AG09319 (cell line): ENCODE data around the gene RNF215.

Experiments
- DNase-seq: peaks from one replicate; pipeline ENCODE4 v3.0.0-alpha.2; 2010; ENCODE audit warnings: low read depth; ENCODE audit errors: extremely low read depth
- TF ChIP-seq, protein P1 (sequence below): IDR thresholded peaks from 2 replicates; pipeline ENCODE4 v1.5.1; 2011; ENCODE audit warnings: low read depth, mild to moderate bottlenecking, inconsistent platforms, low read length, moderate library complexity

The RNF215 gene

DNA sequence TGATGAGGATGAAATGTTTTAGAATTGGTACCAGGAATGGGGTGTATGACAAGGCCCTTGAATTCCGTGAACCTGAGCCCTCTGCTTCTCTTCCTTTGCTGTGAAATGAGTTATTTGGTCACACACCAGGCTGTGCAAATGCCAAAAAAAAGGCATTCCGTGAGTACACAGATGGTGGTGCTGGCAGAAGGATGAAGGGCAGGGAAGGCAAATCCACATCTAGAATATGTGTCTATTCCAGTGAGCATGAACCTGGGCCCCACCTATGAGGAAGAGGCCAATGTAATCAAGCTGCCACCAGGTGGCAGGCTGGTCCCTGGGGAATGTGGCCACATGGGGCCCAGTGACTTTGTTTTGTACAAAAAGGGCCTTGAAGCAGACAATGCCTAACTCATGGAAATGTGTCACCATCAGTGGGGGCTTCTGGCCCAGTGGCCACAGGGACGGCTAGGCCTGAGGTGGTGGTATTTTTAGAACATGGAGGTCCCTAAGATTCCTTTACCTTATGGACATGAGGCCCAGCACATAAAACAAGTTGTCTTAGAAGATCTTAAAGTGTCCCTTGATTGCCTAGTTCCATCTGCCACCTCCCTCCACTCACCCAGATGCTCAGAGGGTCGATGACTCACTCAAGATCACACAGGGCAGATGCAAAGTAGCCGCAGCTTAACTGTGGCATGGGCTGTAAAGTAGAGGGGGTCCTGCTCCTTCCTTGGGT lies 3.9 kb upstream of the RNF215 start:
- DNase-seq, result no peak
- TF ChIP-seq, protein P1, sequence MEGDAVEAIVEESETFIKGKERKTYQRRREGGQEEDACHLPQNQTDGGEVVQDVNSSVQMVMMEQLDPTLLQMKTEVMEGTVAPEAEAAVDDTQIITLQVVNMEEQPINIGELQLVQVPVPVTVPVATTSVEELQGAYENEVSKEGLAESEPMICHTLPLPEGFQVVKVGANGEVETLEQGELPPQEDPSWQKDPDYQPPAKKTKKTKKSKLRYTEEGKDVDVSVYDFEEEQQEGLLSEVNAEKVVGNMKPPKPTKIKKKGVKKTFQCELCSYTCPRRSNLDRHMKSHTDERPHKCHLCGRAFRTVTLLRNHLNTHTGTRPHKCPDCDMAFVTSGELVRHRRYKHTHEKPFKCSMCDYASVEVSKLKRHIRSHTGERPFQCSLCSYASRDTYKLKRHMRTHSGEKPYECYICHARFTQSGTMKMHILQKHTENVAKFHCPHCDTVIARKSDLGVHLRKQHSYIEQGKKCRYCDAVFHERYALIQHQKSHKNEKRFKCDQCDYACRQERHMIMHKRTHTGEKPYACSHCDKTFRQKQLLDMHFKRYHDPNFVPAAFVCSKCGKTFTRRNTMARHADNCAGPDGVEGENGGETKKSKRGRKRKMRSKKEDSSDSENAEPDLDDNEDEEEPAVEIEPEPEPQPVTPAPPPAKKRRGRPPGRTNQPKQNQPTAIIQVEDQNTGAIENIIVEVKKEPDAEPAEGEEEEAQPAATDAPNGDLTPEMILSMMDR, result peak; percentile 63

DNA sequence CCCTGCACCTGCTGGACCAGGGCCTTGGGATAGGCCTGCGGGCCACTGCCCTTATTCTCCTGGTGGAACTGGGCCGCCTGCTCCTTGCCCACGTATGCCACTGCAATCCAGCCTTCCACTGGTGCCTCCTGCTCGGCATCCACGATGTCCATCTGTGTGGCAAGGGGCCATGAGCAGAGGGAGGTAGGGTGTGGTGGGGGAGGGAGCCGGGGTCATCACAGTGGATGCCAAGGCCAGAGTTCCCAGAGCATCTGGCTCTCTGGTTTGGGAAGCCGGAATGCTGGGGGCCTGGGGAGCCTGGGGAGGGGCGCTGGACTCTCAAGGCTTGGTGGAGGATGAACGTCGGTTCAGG lies 627 bp downstream of the RNF215 start:
- TF ChIP-seq, protein P1, result no peak

DNA sequence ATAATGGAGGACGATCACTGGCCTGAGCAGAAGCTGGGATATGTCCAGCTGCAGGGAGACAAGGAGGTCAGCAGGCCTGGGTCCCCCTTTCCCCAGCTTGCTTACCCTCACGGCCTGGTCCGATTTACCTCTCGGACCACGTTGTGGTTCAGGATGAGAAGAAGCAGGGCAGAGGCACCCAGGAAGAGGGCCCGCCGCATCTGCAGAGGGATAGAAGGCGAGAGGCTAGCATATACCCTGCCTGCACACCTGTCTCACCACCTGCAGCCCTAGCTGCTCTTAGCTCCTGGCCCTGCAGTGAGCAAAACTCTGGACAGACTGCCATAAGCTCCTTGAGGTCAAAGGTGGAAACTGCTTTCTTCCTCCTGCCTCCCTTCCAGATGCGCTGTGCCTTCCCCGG lies 1.3 kb downstream of the RNF215 start:
- DNase-seq, result no peak
- TF ChIP-seq, protein P1, result no peak

More for the DNA sequence above, 627 bp downstream of the RNF215 start:
- DNase-seq, result no peak

DNA sequence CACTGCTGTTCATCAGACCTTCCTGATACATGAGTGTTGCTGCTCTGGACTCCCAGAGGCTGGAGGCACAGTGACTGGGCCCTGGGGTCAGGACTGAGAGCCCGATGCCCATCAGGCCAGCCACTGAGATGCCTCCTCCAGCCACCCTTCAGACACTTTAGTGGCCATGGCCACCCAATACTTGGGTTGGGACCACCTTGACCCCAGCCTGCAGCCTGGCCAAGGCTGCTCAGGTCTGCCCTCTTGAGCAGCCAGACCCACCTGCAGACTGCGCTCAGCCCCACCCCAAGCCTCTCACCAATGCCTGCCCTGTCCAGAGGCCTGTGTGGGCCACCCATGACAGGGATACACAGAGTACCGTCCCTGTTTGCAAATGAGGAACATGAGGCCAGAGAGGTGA lies 4.2 kb downstream of the RNF215 start:
- TF ChIP-seq, protein P1, result no peak
- no peak for DNase-seq

DNA sequence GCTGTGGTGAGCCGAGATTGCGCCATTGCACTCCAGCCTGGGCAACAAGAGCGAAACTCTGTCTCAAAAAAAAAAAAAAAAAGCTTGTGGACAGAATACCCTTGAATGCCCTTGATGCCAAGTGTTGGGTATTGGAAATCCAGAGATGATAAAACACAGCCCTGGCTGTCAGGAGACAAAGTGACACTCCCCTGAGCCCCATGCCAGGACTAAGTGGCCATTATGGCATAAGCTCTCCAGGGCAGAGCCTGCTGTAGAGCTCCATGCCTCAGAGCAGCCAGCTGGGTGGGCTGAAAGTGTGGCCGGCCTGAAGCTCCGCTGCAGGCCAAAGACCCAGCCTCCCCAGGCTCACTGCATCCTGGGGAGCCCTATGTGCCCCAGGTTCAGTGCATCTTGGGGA lies 4.9 kb downstream of the RNF215 start:
- DNase-seq, result no peak
- TF ChIP-seq, protein P1, result no peak

DNA sequence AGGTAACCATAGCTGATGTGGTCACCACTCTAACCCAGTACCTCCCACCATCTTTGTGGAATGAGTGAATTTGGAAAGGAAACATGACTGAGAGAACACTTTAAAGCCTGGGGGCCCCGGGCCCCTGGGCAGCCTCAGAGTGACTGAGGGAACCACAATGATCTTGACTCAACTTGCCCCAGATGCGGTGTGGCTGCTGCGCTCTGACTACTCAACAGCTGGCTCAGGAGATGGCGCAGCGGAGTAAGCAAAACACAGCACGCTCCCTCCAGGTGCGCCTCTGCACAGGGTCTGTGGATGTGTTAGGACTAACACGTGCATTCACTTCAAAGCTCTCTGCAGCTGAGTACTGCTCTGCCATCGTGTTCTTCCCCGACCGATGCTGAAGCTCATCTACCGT lies 5.9 kb downstream of the RNF215 start:
- TF ChIP-seq, protein P1, result no peak
- no peak for DNase-seq

DNA sequence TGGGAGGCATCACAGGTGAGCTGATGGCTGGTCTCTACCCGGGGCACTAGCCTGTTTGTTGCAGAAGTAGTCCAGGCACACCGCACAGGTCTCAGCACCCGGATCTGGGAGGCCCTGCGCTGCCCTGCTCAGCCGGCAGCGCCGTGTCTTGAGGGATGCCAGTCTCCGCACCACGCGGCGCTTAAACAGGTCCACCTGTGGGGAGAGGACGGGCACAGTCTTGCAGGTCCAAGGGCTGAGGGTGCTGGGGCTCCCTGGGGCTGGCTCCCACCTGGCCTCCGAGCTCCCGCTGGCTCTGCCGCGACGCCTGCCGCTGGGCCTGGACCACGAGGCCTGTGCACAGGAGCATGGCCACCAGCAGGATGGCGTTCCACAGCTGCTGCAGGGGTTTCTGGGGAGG lies 7.2 kb downstream of the RNF215 start:
- TF ChIP-seq, protein P1, result no peak
- DNase-seq, result no peak
